GM12874 (cell line): ENCODE data around the gene ACTL7A.

Source experiments
- TF ChIP-seq, protein P1 (sequence below): IDR thresholded peaks from 2 replicates; pipeline ENCODE4 v1.5.1; 2011; ENCODE audit warnings: low read depth, mild to moderate bottlenecking, control low read depth, low read length, moderate library complexity; ENCODE audit not compliant: insufficient read depth

ACTL7A gene

DNA sequence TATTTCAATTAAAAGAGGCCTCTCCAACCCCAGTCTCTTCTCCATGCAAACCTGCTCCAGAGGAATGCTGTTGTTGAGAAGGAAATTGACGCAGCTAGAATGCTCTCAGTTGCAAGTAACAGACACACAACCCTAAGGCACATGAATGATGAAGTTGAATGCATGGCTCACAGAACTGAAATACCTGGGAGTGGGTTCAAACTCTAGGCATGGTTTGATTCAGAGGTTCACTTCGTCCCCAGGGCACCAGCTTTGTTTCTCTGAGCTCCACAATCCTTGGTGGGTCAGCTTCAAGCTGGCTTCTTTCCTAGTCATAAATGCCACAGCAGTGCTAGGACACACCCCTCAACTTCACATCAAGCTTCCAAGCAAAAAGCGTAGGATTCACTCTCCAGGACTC, 10.9 kb upstream of the ACTL7A start:
- TF ChIP-seq, protein P1, sequence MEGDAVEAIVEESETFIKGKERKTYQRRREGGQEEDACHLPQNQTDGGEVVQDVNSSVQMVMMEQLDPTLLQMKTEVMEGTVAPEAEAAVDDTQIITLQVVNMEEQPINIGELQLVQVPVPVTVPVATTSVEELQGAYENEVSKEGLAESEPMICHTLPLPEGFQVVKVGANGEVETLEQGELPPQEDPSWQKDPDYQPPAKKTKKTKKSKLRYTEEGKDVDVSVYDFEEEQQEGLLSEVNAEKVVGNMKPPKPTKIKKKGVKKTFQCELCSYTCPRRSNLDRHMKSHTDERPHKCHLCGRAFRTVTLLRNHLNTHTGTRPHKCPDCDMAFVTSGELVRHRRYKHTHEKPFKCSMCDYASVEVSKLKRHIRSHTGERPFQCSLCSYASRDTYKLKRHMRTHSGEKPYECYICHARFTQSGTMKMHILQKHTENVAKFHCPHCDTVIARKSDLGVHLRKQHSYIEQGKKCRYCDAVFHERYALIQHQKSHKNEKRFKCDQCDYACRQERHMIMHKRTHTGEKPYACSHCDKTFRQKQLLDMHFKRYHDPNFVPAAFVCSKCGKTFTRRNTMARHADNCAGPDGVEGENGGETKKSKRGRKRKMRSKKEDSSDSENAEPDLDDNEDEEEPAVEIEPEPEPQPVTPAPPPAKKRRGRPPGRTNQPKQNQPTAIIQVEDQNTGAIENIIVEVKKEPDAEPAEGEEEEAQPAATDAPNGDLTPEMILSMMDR: no peak

DNA sequence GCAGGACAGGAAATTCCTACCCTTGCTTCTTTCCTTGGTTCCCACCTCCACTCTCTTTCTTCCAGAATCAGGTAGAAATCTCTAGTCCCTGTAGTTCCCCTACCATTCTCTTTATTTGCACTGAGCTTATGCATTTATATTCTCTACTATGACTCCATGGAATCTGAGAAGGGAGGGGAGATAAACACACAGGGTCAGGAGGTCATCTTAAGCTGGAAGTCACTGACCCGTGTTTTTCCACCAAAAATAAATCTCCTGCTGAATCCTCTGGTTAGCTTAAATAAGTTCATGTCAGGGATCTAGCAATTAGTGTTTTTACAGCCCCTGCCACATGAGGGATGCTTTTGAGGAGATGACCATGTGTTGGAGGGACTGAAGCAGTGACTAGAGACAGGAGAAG, 10.0 kb upstream of the ACTL7A start:
- TF ChIP-seq, protein P1: no peak

DNA sequence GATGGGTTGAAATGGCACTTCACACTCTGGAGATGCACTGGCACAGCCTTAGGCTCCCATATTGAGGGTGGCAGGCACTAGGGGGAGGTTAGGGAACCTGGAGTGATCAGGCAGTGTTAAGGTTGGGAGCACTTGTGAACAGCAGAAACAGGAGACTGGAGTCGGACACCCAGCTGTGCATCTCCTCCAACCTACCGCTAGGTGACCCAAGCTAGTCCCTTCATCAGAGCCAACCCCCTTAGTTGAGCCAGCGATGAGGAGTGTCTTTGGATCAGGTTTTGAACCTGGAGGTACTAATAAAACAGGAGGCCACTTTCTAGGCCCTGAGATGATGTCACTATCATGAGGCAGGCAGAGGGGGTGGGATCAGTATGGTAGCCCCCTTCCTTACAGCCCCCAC, 8.0 kb upstream of the ACTL7A start:
- TF ChIP-seq, protein P1: no peak

DNA sequence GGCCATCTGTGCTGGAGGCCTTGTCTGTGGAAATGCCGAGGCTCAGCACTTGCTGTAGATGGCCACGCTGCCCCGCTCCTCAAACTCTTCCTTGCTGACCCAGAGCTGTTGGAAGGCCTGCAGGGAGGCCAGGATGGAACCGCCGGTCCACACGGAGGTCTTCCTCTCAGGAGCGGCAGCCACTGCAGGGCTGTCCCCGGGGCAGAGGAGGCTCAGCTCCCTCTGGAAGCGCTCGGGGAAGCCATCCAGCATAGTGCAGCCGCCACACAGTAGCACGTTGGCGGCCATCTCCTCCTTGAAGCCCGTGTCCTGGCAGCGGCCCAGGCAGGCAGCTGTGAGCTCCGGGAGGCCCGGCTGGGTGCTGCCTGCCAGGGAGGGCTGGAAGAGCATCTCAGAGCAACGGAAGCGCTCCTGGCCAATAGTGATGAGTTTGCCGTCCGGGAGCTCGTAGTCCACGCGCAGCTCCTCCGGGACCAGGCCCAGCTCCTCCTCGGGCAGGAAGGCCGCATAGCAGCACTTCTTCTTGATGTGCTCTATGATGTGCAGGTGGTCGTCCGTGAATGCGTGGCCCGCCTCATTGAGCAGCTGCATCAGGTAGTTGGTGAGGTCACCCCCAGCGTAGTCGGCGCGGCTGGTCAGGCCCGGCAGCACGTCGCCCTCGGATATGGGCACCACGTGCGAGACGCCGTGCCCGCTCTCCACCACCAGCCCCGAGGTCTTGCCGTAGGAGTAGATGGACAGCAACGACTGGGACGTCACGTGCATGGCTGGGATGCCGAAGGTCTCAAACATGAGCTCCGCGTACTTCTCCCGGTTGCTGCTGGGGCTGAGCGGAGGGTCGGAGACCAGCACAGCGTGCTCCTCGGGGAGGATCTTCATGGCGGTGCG, 7.2 kb upstream of the ACTL7A start:
- TF ChIP-seq, protein P1: no peak

DNA sequence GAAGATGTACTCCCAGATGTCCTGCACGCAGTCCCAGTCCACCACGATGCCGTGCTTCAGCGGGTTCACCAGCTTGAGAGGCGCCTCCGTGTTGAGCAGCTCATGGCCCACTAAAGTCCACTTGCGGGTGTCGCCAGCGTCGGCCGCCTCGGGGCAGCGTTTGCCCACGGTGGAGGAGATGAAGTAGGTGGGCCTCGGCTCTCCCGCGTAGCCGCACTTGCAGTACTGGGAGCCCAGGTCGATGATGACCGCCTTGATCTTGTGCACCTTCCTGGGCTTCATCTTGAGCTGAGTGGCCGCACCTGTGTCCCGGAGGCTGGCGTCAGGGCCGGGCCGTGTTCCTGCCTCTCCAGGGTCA, 6.6 kb upstream of the ACTL7A start:
- TF ChIP-seq, protein P1: no peak

DNA sequence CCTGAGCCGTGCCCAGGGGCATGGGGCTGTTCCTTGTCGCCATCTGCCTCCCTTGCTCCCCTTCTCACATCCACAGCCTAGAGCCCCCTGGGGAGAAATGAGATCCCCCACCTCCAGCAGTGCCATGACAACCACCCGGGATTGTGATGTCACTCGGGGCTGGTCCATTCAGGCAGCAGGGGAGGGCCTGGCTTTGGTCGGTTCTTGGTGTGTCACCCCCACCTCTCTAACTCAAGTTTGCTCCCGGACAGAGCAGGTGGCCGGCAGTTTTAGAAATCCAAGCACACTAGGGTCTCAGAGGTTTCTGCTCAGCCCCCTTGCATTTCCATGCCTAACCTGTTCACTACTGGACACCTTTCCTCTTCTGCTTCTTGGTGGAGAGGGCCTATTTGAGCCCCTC, 6.2 kb upstream of the ACTL7A start, which contains the start of gene ACTL7B:
TSS of gene ACTL7B (minus strand) at position 99 of the 400 bp plus-strand sequence. CDS start at position 43, 56 bp downstream.
- TF ChIP-seq, protein P1: no peak

DNA sequence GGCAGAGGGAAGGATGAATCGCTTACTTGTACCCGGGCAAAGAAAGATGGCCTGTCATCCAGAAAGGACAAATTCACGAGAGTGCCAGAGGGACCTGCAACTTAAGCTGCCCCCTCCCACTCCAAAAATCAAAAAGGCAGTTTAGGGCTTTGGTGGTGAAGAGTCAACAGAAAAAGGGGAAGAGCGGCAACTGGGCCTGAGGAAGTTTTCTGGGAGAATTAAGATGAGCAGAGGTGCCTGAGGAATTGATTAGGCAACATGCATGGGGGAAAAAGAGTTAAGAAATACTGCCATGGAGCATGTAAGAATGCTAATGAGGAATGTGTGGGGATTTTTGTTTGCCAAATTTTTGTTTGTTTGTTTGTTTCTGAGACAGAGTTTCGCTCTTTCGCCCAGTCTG, 4.5 kb upstream of the ACTL7A start:
- TF ChIP-seq, protein P1: no peak
